B cell (primary cell): ENCODE data around the gene KIF13A. TPM values are rescaled to one million over a fixed set of nuclear protein-coding genes. Genes with fewer than 3 reads are reported as not detected.

Source experiments
- ATAC-seq: fragments of 200-7000 bp; cut with Tn5 transposase; one replicate; pipeline ENCODE4 v1.10.0; 2021; ENCODE audit warnings: low read depth, mild to moderate bottlenecking, moderate number of reproducible peaks, moderate library complexity
- CTCF ChIA-PET: fragments of 350-600 bp; sonication (Branson Sonifier 250); formaldehyde crosslinking; loops from one replicate; lab custom pipeline; 2021; ENCODE audit warnings: antibody characterized with exemption, inconsistent platforms; lab: Charles Lee
- POLR2A ChIA-PET: fragments of 350-600 bp; sonication (Branson Sonifier 250); formaldehyde crosslinking; loops from one replicate; lab custom pipeline; 2021; ENCODE audit warnings: antibody characterized with exemption; lab: Charles Lee
- DNase-seq: peaks from one replicate; pipeline ENCODE4 v3.0.0; 2013
- H2AFZ ChIP-seq: 2 replicates; pipeline ENCODE4 v1.6.1; 2012; ENCODE audit warnings: mild to moderate bottlenecking, low read depth, low read length; ENCODE audit not compliant: insufficient read depth, poor library complexity, severe bottlenecking
- H3K27ac ChIP-seq, 2 donors: 1 replicate in 1 of 2; 2 replicates in 1 of 2; pipeline ENCODE4 v1.5.1; 2012 to 2013; ENCODE audit warnings: low read length in 2 of 2, mild to moderate bottlenecking in 2 of 2, moderate library complexity in 1 of 2
- H3K27me3 ChIP-seq, 4 experiments: fragments of 200-600 bp in 1 of 4; sonication (generic) in 1 of 4; replicated peaks in 1 of 4; 1 replicate in 2 of 4; 2 replicates in 2 of 4; pipeline versions ENCODE4 v1.6.1 to v1.7.0; 2013 to 2016; ENCODE audit warnings: low read length in 3 of 4, mild to moderate bottlenecking in 2 of 4, mixed read lengths in 1 of 4, moderate library complexity in 1 of 4; ENCODE audit not compliant: insufficient read depth in 4 of 4, control insufficient read depth in 3 of 4; ENCODE audit errors: control extremely low read depth in 1 of 4
- H3K36me3 ChIP-seq, 2 experiments: replicated peaks in 1 of 2; 1 replicate in 1 of 2; 2 replicates in 1 of 2; pipeline versions ENCODE4 v1.6.1 to v1.7.1; 2013; ENCODE audit warnings: low read length in 1 of 2; ENCODE audit not compliant: insufficient read depth in 2 of 2, control insufficient read depth in 1 of 2; ENCODE audit errors: control extremely low read depth in 1 of 2, extremely low read depth in 1 of 2
- H3K4me1 ChIP-seq, 2 donors: fragments of 200-600 bp in 1 of 2; sonication (generic) in 1 of 2; 1 replicate in 1 of 2; 2 replicates in 1 of 2; pipeline versions ENCODE4 v1.5.1 to v1.6.1; 2013 to 2017; ENCODE audit warnings: low read length in 2 of 2; ENCODE audit not compliant: control insufficient read depth in 2 of 2, insufficient read depth in 2 of 2
- H3K4me2 ChIP-seq: replicated peaks from 2 replicates; pipeline ENCODE3; 2012; ENCODE audit warnings: mild to moderate bottlenecking, low read depth, low read length; ENCODE audit not compliant: poor library complexity, severe bottlenecking
- H3K4me3 ChIP-seq, 5 experiments: fragments of 200-600 bp in 1 of 5; sonication (generic) in 1 of 5; 1 replicate in 3 of 5; 2 replicates in 2 of 5; pipeline versions ENCODE4 v1.5.1 to v1.7.0; 2011 to 2016; ENCODE audit warnings: low read length in 4 of 5, mild to moderate bottlenecking in 4 of 5, low read depth in 2 of 5, control low read depth in 1 of 5, moderate library complexity in 1 of 5; ENCODE audit not compliant: insufficient read depth in 1 of 5; ENCODE audit errors: control extremely low read depth in 1 of 5, extremely low read depth in 1 of 5
- H3K79me2 ChIP-seq: fragments of 200-600 bp; sonication (generic); one replicate; pipeline ENCODE4 v1.6.0; 2016; ENCODE audit warnings: low read length; ENCODE audit not compliant: control insufficient read depth, insufficient read depth
- H3K9ac ChIP-seq: fragments of 200-600 bp; sonication (generic); 2 replicates; pipeline ENCODE4 v1.6.1; 2017; ENCODE audit warnings: mild to moderate bottlenecking, low read length, moderate library complexity
- H3K9me3 ChIP-seq, 3 donors: one replicate each; pipeline versions ENCODE4 v1.6.1 to v1.7.1; 2013; ENCODE audit warnings: low read length in 2 of 3; ENCODE audit not compliant: control insufficient read depth in 2 of 3, insufficient read depth in 1 of 3; ENCODE audit errors: control extremely low read depth in 1 of 3
- H4K20me1 ChIP-seq: 2 replicates; pipeline ENCODE4 v1.6.0; 2012; ENCODE audit warnings: mild to moderate bottlenecking, low read length; ENCODE audit not compliant: insufficient read depth, control insufficient read depth, poor library complexity, severe bottlenecking
- H3K27ac Mint-ChIP-seq: one replicate; pipeline ENCODE4 v1.8.0; 2021; ENCODE audit warnings: mixed read lengths
- H3K27me3 Mint-ChIP-seq: one replicate; pipeline ENCODE4 v1.8.0; 2021; ENCODE audit warnings: mixed read lengths
- H3K4me1 Mint-ChIP-seq: one replicate; pipeline ENCODE4 v1.8.0; 2021; ENCODE audit warnings: mixed read lengths
- H3K4me3 Mint-ChIP-seq: one replicate; pipeline ENCODE4 v1.8.0; 2021; ENCODE audit warnings: mixed read lengths
- H3K9me3 Mint-ChIP-seq: one replicate; pipeline ENCODE4 v1.8.0; 2022; ENCODE audit warnings: mixed read lengths; ENCODE audit not compliant: insufficient read depth
- EZH2 ChIP-seq: IDR thresholded peaks from 2 replicates; pipeline ENCODE4 v1.6.1; 2012; ENCODE audit warnings: borderline replicate concordance, low read depth, mild to moderate bottlenecking, moderate library complexity, low read length; ENCODE audit not compliant: insufficient read depth, poor library complexity, severe bottlenecking
- WGBS: methylation state at CpG from one replicate; pipeline ENCODE4 v1.1.5; 2013; ENCODE audit warnings: missing lambda C conversion rate; ENCODE audit not compliant: insufficient coverage; 5-methylcytosine and 5-hydroxymethylcytosine counted together
- intact Hi-C: fragments of 100-400 bp; cut with micrococcal nuclease; formaldehyde crosslinking; loops from one replicate; pipeline ENCODE4 v1.10.0; 2022
- polyA plus RNA-seq: library from polyadenylated mRNA; depleted of rRNA; stranded (reverse); fragments of >200 nt; gene quantifications from 2 replicates; pipeline ENCODE4 v1.2.3, GENCODE V29; 2012
- total RNA-seq, 2 donors: library from RNA; stranded (reverse); fragments of 120-200 nt in 1 of 2; gene quantifications; 1 replicate in 1 of 2; 2 replicates in 1 of 2; pipeline versions ENCODE4 v1.2.3 to v1.2.4, GENCODE V29; 2013 to 2022
- TF ChIP-seq, protein P1 (sequence below): fragments of 200-600 bp; IDR thresholded peaks from one replicate; pipeline ENCODE4 v1.8.0; 2022; ENCODE audit warnings: antibody characterized with exemption, mild to moderate bottlenecking

KIF13A gene
- total and polyA plus RNA-seq, 2 donors (not counting 1 experiment from before 2014, with no cell fraction given) = 2.1 to 23.4 TPM

DNA sequence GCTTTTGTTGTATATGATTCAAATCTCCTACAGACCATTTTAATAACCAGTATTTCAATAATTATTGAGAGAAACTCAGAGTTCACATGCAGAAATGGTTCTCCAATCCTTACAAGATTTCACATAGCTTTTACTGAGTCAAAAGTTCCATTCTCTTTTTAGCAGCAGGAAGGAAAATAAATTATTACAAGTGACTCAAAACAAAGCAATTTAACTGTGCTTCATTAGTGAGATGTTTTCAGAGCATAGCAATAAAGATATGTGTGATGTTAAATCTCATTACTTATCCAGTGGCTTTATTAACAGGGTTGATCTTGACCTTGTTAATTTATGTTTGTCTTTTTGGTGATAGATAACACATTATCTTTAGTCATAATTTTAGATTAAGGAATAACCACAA is 22.0 kb downstream of the KIF13A start:
- Histone ChIP-seq H3K4me3 (no peak overlapping the region), H2AFZ (no peak overlapping the region), H3K9me3 (no peaks in the 10 kb centered on the region), H3K4me2 (no peak overlapping the region), H3K27ac (no peak overlapping the region), H3K4me1 (no peaks in the 10 kb centered on the region), H4K20me1 (no peaks in the 10 kb centered on the region), H3K79me2 (no peaks in the 10 kb centered on the region), H3K27me3 (no peaks in the 10 kb centered on the region), H3K9ac (no peak overlapping the region), H3K36me3 (no peaks in the 10 kb centered on the region)
- Mint-ChIP-seq H3K4me1 (peaks cover 5% of the 10 kb centered on the region), H3K27me3 (no peaks in the 10 kb centered on the region), H3K4me3 (no peak overlapping the region), H3K27ac (no peak overlapping the region), H3K9me3 (no peaks in the 10 kb centered on the region)
- intact Hi-C loops = no loop called here
- ATAC-seq (no peak), DNase-seq (no peak)
- TF ChIP-seq, protein P1, sequence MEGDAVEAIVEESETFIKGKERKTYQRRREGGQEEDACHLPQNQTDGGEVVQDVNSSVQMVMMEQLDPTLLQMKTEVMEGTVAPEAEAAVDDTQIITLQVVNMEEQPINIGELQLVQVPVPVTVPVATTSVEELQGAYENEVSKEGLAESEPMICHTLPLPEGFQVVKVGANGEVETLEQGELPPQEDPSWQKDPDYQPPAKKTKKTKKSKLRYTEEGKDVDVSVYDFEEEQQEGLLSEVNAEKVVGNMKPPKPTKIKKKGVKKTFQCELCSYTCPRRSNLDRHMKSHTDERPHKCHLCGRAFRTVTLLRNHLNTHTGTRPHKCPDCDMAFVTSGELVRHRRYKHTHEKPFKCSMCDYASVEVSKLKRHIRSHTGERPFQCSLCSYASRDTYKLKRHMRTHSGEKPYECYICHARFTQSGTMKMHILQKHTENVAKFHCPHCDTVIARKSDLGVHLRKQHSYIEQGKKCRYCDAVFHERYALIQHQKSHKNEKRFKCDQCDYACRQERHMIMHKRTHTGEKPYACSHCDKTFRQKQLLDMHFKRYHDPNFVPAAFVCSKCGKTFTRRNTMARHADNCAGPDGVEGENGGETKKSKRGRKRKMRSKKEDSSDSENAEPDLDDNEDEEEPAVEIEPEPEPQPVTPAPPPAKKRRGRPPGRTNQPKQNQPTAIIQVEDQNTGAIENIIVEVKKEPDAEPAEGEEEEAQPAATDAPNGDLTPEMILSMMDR = no peak
- no peak for TF ChIP-seq EZH2
- CTCF ChIA-PET = no interaction called here
- POLR2A ChIA-PET = no interaction called here

DNA sequence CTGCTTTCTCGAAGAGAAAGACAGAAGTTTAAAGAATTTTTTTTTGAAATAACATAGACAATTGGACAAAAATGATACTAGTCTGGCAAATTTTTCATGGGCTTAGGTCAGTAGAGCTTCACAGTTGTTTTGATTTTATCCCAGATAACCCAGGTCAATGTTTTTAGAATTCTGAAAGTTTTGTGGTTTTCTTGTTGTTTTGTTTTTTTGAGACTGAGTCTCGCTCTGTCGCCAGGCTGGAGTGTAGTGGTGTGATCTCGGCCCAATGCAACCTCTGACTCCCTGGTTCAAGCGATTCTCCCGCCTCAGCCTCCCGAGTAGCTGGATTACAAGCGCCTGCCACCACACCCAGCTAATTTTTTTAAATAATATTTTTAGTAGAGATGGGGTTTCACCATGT is 22.8 kb downstream of the KIF13A start:
- no peak for DNase-seq
- H3K4me3 Mint-ChIP-seq = no peak overlapping the region
- Histone ChIP-seq H3K9ac (no peak overlapping the region), H3K36me3 (no peaks in the 10 kb centered on the region), H2AFZ (no peak overlapping the region), H3K4me2 (no peak overlapping the region), H3K79me2 (no peaks in the 10 kb centered on the region), H3K4me3 (no peak overlapping the region), H3K27ac (no peak overlapping the region), H4K20me1 (no peaks in the 10 kb centered on the region), H3K27me3 (no peaks in the 10 kb centered on the region), H3K4me1 (no peaks in the 10 kb centered on the region), H3K9me3 (no peaks in the 10 kb centered on the region)
- POLR2A ChIA-PET = no interaction called here
- ATAC-seq = no peak
- peaks cover 5% of the 10 kb centered on the region for H3K4me1 Mint-ChIP-seq
- no peaks in the 10 kb centered on the region for H3K27me3 Mint-ChIP-seq
- intact Hi-C loops = no loop called here
- H3K27ac Mint-ChIP-seq = no peak overlapping the region
- CTCF ChIA-PET = no interaction called here
- TF ChIP-seq EZH2 = no peak
- TF ChIP-seq, protein P1 = no peak
- H3K9me3 Mint-ChIP-seq = no peaks in the 10 kb centered on the region
- no CpG with 5 or more reads among the region's 8 CpGs for whole genome bisulfite sequencing
